CD4-positive, alpha-beta T cell treated with Interleukin-12 subunit alpha and Interleukin-12 subunit beta, for 1 hour (primary cell): Measurements from ENCODE around the gene FLNB.
"Not testable (repeated sequence)": the region's sequence is repeated elsewhere in the genome, so short reads cannot be mapped to it uniquely, and the experiment has no call there.

Experiments
- DNase-seq: peaks from one replicate; pipeline ENCODE4 v3.0.0-alpha.2; 2020

Gene FLNB

GRCh38 chr3:58034738-58035523 lies 26.7 kb downstream of the FLNB start:
- peak; percentile 64 for DNase-seq

GRCh38 chr3:58035524-58036255 lies 27.5 kb downstream of the FLNB start:
- DNase-seq: no peak

- DNase-seq: no peak
Measured at GRCh38 chr3:58036293-58037032, 28.2 kb downstream of the FLNB start.

- DNase-seq: no peak
Measured at GRCh38 chr3:58037141-58037910, 29.1 kb downstream of the FLNB start.

GRCh38 chr3:58038675-58039292 lies 30.6 kb downstream of the FLNB start:
- no peak for DNase-seq

GRCh38 chr3:58039601-58040000 lies 31.4 kb downstream of the FLNB start:
- no peak for DNase-seq

GRCh38 chr3:58041182-58041825 lies 33.1 kb downstream of the FLNB start:
- no peak for DNase-seq

GRCh38 chr3:58041826-58042324 lies 33.7 kb downstream of the FLNB start:
- no peak for DNase-seq

GRCh38 chr3:58042947-58043707 lies 34.9 kb downstream of the FLNB start:
- DNase-seq: no peak

GRCh38 chr3:58043933-58044332 lies 35.7 kb downstream of the FLNB start:
- DNase-seq: no peak

- DNase-seq: no peak
Measured at GRCh38 chr3:58044691-58045483, 36.7 kb downstream of the FLNB start.

GRCh38 chr3:58047826-58048225 lies 39.6 kb downstream of the FLNB start:
- no peak for DNase-seq

- no peak for DNase-seq
Measured at GRCh38 chr3:58048301-58048700, 40.1 kb downstream of the FLNB start.

- DNase-seq: no peak
Measured at GRCh38 chr3:58049143-58049785, 41.0 kb downstream of the FLNB start.

- no peak for DNase-seq
Measured at GRCh38 chr3:58051196-58051595, 43.0 kb downstream of the FLNB start.

- not testable (repeated sequence) for DNase-seq
Measured at GRCh38 chr3:58051658-58052261, 43.5 kb downstream of the FLNB start.

GRCh38 chr3:58052373-58053273 lies 44.4 kb downstream of the FLNB start:
- DNase-seq: no peak

GRCh38 chr3:58054652-58055051 lies 46.4 kb downstream of the FLNB start:
- no peak for DNase-seq
